HepG2 (cell line): ENCODE measurements around the gene RFTN1. TPM values are rescaled to one million over a fixed set of nuclear protein-coding genes. Genes with fewer than 3 reads are reported as not detected.

ENCODE experiments used
- ATAC-seq: fragments of 200-7000 bp; cut with Tn5 transposase; 3 replicates; pipeline ENCODE4 v1.9.1; 2020; ENCODE audit warnings: mild to moderate bottlenecking, moderate library complexity
- BruUV-seq: library from RNA; stranded (reverse); fragments of 400-500 nt; replicated peaks from 2 replicates; lab custom pipeline; 2021; lab: Mats Ljungman, UMichigan
- CTCF ChIA-PET: fragments of 300-600 bp; formaldehyde crosslinking; extraction: SDS; loops from one replicate; lab custom pipeline; 2021; ENCODE audit warnings: low total read pairs, inconsistent platforms, low intra/inter-chr PET ratio; lab: Yijun Ruan, JAX
- POLR2A ChIA-PET: fragments of 350-600 bp; sonication (Branson Sonifier 250); formaldehyde crosslinking; loops from one replicate; lab custom pipeline; 2020; ENCODE audit warnings: antibody characterized with exemption, inconsistent platforms; lab: Yijun Ruan, JAX
- DNase-seq: peaks from one replicate; pipeline ENCODE4 v3.0.0-alpha.2; 2015; ENCODE audit warnings: low spot score
- FAIRE-seq: peaks from 3 replicates; lab custom pipeline; 2011; peaks lifted over from hg19 to GRCh38; lab: Jason Lieb, UNC
- H2AFZ ChIP-seq: one replicate; pipeline ENCODE4 v1.6.1; 2011; ENCODE audit warnings: low read length, inconsistent platforms
- H3K27ac ChIP-seq: fragments of 300-600 bp; 3 replicates; pipeline ENCODE4 v1.8.0; 2011; ENCODE audit warnings: mixed run types, mild to moderate bottlenecking, mixed read lengths, low read length, inconsistent platforms; ENCODE audit not compliant: insufficient read depth; ENCODE audit errors: extremely low read length
- H3K27me3 ChIP-seq, 2 experiments: fragments of 200-600 bp in 1 of 2; 2 replicates in 1 of 2; 3 replicates in 1 of 2; pipeline versions ENCODE4 v1.6.0 to v1.8.0; 2011; ENCODE audit warnings: low read length in 2 of 2, mild to moderate bottlenecking in 2 of 2, moderate library complexity in 2 of 2, inconsistent platforms in 1 of 2; ENCODE audit not compliant: insufficient read depth in 2 of 2, control insufficient read depth in 1 of 2
- H3K36me3 ChIP-seq, 2 experiments: fragments of 200-600 bp in 1 of 2; replicated peaks in 1 of 2; 2 replicates in 1 of 2; 3 replicates in 1 of 2; pipeline versions ENCODE4 v1.5.1 to v1.8.0; 2011; ENCODE audit warnings: low read length in 2 of 2, inconsistent platforms in 1 of 2; ENCODE audit not compliant: insufficient read depth in 2 of 2, control insufficient read depth in 1 of 2
- H3K4me1 ChIP-seq: 2 replicates; pipeline ENCODE4 v1.5.1; 2012; ENCODE audit warnings: low read length, inconsistent platforms; ENCODE audit not compliant: insufficient read depth
- H3K4me2 ChIP-seq: 2 replicates; pipeline ENCODE4 v1.6.0; 2011; ENCODE audit warnings: low read depth, low read length, inconsistent platforms
- H3K4me3 ChIP-seq, 3 experiments: fragments of 200-600 bp in 1 of 3; sonication (generic), shearing (Covaris generic) in 1 of 3; replicated peaks in 1 of 3; 2 replicates each; pipeline ENCODE4 v1.5.1; 2011 to 2016; ENCODE audit warnings: low read length in 3 of 3, inconsistent platforms in 2 of 3, low read depth in 2 of 3, mild to moderate bottlenecking in 2 of 3, control low read depth in 1 of 3, mixed read lengths in 1 of 3; ENCODE audit not compliant: insufficient read depth in 1 of 3
- H3K79me2 ChIP-seq: one replicate; pipeline ENCODE4 v1.6.1; 2011; ENCODE audit warnings: low read length, inconsistent platforms; ENCODE audit not compliant: insufficient read depth
- H3K9ac ChIP-seq: 2 replicates; pipeline ENCODE4 v1.6.0; 2011; ENCODE audit warnings: mild to moderate bottlenecking, low read depth, low read length, inconsistent platforms; ENCODE audit not compliant: insufficient read depth
- H3K9me3 ChIP-seq: 2 replicates; pipeline ENCODE4 v1.5.1; 2012; ENCODE audit warnings: mild to moderate bottlenecking, low read length
- H4K20me1 ChIP-seq: 2 replicates; pipeline ENCODE4 v1.6.0; 2011; ENCODE audit warnings: inconsistent platforms, mild to moderate bottlenecking, low read length, moderate library complexity; ENCODE audit not compliant: insufficient read depth
- ATF6 ChIP-seq: sonication (generic); formaldehyde crosslinking; conservative IDR thresholded peaks from 2 replicates; pipeline ENCODE4 v1.4.0; 2020; ENCODE audit warnings: missing genetic modification reagents
- GLI4 ChIP-seq: sonication (generic); formaldehyde crosslinking; IDR thresholded peaks from 2 replicates; pipeline ENCODE4 v1.5.1; 2020; ENCODE audit warnings: missing genetic modification reagents, mild to moderate bottlenecking, moderate library complexity, borderline replicate concordance
- GPN1 ChIP-seq: sonication (generic); formaldehyde crosslinking; IDR thresholded peaks from 2 replicates; pipeline ENCODE4 v1.5.1; 2020; ENCODE audit warnings: missing genetic modification reagents, borderline replicate concordance
- JUNB ChIP-seq: sonication (generic); formaldehyde crosslinking; IDR thresholded peaks from 2 replicates; pipeline ENCODE4 v1.8.0; 2022; ENCODE audit warnings: missing genetic modification reagents, mild to moderate bottlenecking, borderline replicate concordance
- MTA3 ChIP-seq: sonication (generic); formaldehyde crosslinking; IDR thresholded peaks from 2 replicates; pipeline ENCODE4 v1.4.0; 2020; ENCODE audit warnings: missing genetic modification reagents
- NR2F6 ChIP-seq, 2 experiments: IDR thresholded peaks; 2 replicates each; pipeline ENCODE4 v1.6.1; 2016; ENCODE audit warnings: antibody characterized with exemption in 1 of 2, mild to moderate bottlenecking in 1 of 2
- PRDM4 ChIP-seq: sonication (generic); formaldehyde crosslinking; IDR thresholded peaks from 2 replicates; pipeline ENCODE4 v1.9.0; 2021; ENCODE audit warnings: missing genetic modification reagents, borderline replicate concordance
- RXRB ChIP-seq: IDR thresholded peaks from 2 replicates; pipeline ENCODE4 v1.6.1; 2016; ENCODE audit warnings: borderline replicate concordance, missing genetic modification reagents, missing compliant biosample characterization
- TRIM22 ChIP-seq: fragments of 450-650 bp; IDR thresholded peaks from 2 replicates; pipeline ENCODE4 v1.6.1; 2017
- USF2 ChIP-seq, 2 experiments: sonication (generic) in 1 of 2; formaldehyde crosslinking in 1 of 2; IDR thresholded peaks; 2 replicates each; pipeline versions ENCODE4 v1.5.1 to v1.6.1; 2011 to 2020; ENCODE audit warnings: borderline replicate concordance in 1 of 2, low read depth in 1 of 2, low read length in 1 of 2, mild to moderate bottlenecking in 1 of 2, missing genetic modification reagents in 1 of 2, moderate library complexity in 1 of 2
- ZBTB38 ChIP-seq: sonication (generic); formaldehyde crosslinking; IDR thresholded peaks from 2 replicates; pipeline ENCODE4 v1.5.1; 2020; ENCODE audit warnings: mild to moderate bottlenecking, missing genetic modification reagents
- ZNF205 ChIP-seq: IDR thresholded peaks from 2 replicates; pipeline ENCODE4 v1.6.1; 2018; ENCODE audit warnings: missing biosample characterization, missing genetic modification reagents
- ZNF382 ChIP-seq: sonication (generic); formaldehyde crosslinking; IDR thresholded peaks from 2 replicates; pipeline ENCODE4 v1.5.0; 2020; ENCODE audit warnings: missing genetic modification reagents, mild to moderate bottlenecking, borderline replicate concordance
- ZNF549 ChIP-seq: sonication (generic); formaldehyde crosslinking; IDR thresholded peaks from 2 replicates; pipeline ENCODE4 v1.5.0; 2020; ENCODE audit warnings: missing genetic modification reagents
- ZNF558 ChIP-seq: sonication (generic); formaldehyde crosslinking; IDR thresholded peaks from 2 replicates; pipeline ENCODE4 v1.9.0; 2022; ENCODE audit warnings: mild to moderate bottlenecking, missing genetic modification reagents, borderline replicate concordance
- ZNF572 ChIP-seq: sonication (generic); formaldehyde crosslinking; IDR thresholded peaks from 2 replicates; pipeline ENCODE4 v1.5.1; 2020; ENCODE audit warnings: mild to moderate bottlenecking, missing genetic modification reagents
- ZNF790 ChIP-seq: sonication (generic); formaldehyde crosslinking; IDR thresholded peaks from 2 replicates; pipeline ENCODE4 v1.8.0; 2022; ENCODE audit warnings: missing genetic modification reagents, mild to moderate bottlenecking, borderline replicate concordance
- WGBS: methylation state at CpG from one replicate; pipeline ENCODE4 v1.1.6; 2017; ENCODE audit warnings: low lambda C conversion rate; 5-methylcytosine and 5-hydroxymethylcytosine counted together
- in situ Hi-C: cut with HindIII; loops from 2 replicates; pipeline ENCODE4 v1.10.0; 2017; ENCODE audit warnings: low pct_unique_long_range_greater_than_20kb; ENCODE audit not compliant: extremely low pct_ligation_motif_present
- intact Hi-C: fragments of 100-400 bp; cut with micrococcal nuclease; formaldehyde crosslinking; loops from one replicate; pipeline ENCODE4 v1.10.0; 2022; ENCODE audit not compliant: unreplicated experiment
- polyA plus RNA-seq, 8 experiments: library from polyadenylated mRNA; depleted of rRNA in 3 of 8; stranded (reverse) in 7 of 8; unstranded in 1 of 8; fragments of >200 nt; fragmentation: Illumina TruSeq in 4 of 8; extraction: Trizol in 4 of 8; gene quantifications; 2 replicates each; pipeline versions ENCODE4 v1.2.1 to v1.2.3, GENCODE V29; 2011 to 2016; ENCODE audit warnings: low read depth in 4 of 8, missing spikeins in 1 of 8, mixed read lengths in 1 of 8; ENCODE audit not compliant: insufficient read depth in 1 of 8
- total RNA-seq, 5 experiments: library from RNA; depleted of rRNA; stranded (reverse); fragments of >200 nt; fragmentation: Illumina TruSeq; extraction: Trizol; gene quantifications; 2 replicates each; pipeline ENCODE4 v1.2.3, GENCODE V29; 2016; ENCODE audit warnings: low read depth in 1 of 5

RFTN1 gene
- total and polyA plus RNA-seq, 2 of the 13 experiments (the other 11 are each of a cell fraction or from before 2014, with no cell fraction given) = not detected

- Histone ChIP-seq H3K27me3 (no peaks in the 10 kb centered on the region), H3K27ac (no peak overlapping the region), H3K9ac (no peak overlapping the region), H3K4me2 (no peak overlapping the region), H2AFZ (no peak overlapping the region), H3K9me3 (no peaks in the 10 kb centered on the region), H4K20me1 (no peaks in the 10 kb centered on the region), H3K4me1 (no peaks in the 10 kb centered on the region), H3K79me2 (no peaks in the 10 kb centered on the region), H3K4me3 (no peak overlapping the region), H3K36me3 (no peaks in the 10 kb centered on the region)
- no peak for DNase-seq
- CTCF ChIA-PET = no interaction called here
- BruUV-seq = no TSS peak
- in situ Hi-C loops = no loop called here
- 95% methylated on average over 2 of the region's 2 CpGs for WGBS
- no peak for ATAC-seq
- FAIRE-seq = no peak
- POLR2A ChIA-PET = no interaction called here
- intact Hi-C loops = no loop called here
- TF ChIP-seq TRIM22 = no peak
- TF ChIP-seq GLI4 = no peak
- TF ChIP-seq GPN1 = no peak
- no peak for TF ChIP-seq ZNF549 (CRISPR knock-in tag)
- no peak for TF ChIP-seq ZBTB38
- no peak for TF ChIP-seq USF2 (IDR thresholded peaks at IDR 0.05; ENCODE audit: low read depth, low read length)
- no peak for TF ChIP-seq USF2 (CRISPR knock-in tag; IDR thresholded peaks at IDR 0.05; ENCODE audit: borderline replicate concordance)
- no peak for TF ChIP-seq NR2F6 (IDR thresholded peaks at IDR 0.05)
- TF ChIP-seq NR2F6 (CRISPR knock-in tag; IDR thresholded peaks at IDR 0.05) = no peak
- no peak for TF ChIP-seq PRDM4 (CRISPR knock-in tag)
- no peak for TF ChIP-seq ATF6 (CRISPR knock-in tag)
- TF ChIP-seq ZNF572 = no peak
- no peak for TF ChIP-seq ZNF205 (CRISPR knock-in tag)
- no peak for TF ChIP-seq ZNF382 (CRISPR knock-in tag)
- no peak for TF ChIP-seq ZNF558
- no peak for TF ChIP-seq ZNF790 (CRISPR knock-in tag)
- TF ChIP-seq JUNB (CRISPR knock-in tag) = no peak
- no peak for TF ChIP-seq MTA3 (CRISPR knock-in tag)
- TF ChIP-seq RXRB = no peak
These were observed 143.0 kb downstream of the RFTN1 start for GRCh38 chr3:16370503-16370871.
